ENCODE measurements around the gene KIF1A.

The KIF1A gene

GRCh38 chr2:240794178-240794721 lies 25.8 kb downstream of the KIF1A start:
- no peak overlapping the region for H3K27ac Mint-ChIP-seq
- H3K36me3 Mint-ChIP-seq (ENCODE audit: low read depth) = no peaks in the 10 kb centered on the region
- intact Hi-C loops (cut with micrococcal nuclease) = no loop called here
- no peaks in the 10 kb centered on the region for H3K4me1 Mint-ChIP-seq (ENCODE audit: low read depth)
- peaks cover 4% of the 10 kb centered on the region for H3K27me3 Mint-ChIP-seq
- H3K4me3 Mint-ChIP-seq = no peak overlapping the region
- H3K9me3 Mint-ChIP-seq = no peaks in the 10 kb centered on the region

GRCh38 chr2:240793313-240794177 lies 26.5 kb downstream of the KIF1A start:
- Mint-ChIP-seq H3K27me3 (peaks cover 2% of the 10 kb centered on the region), H3K36me3 (ENCODE audit: low read depth) (no peaks in the 10 kb centered on the region), H3K4me1 (ENCODE audit: low read depth) (no peaks in the 10 kb centered on the region), H3K27ac (no peak overlapping the region), H3K4me3 (no peak overlapping the region), H3K9me3 (no peaks in the 10 kb centered on the region)
- intact Hi-C loops (cut with micrococcal nuclease) = no loop called here

GRCh38 chr2:240792629-240793312 lies 27.2 kb downstream of the KIF1A start:
- Mint-ChIP-seq H3K36me3 (ENCODE audit: low read depth) (no peaks in the 10 kb centered on the region), H3K27me3 (no peaks in the 10 kb centered on the region), H3K4me1 (ENCODE audit: low read depth) (no peaks in the 10 kb centered on the region), H3K4me3 (no peak overlapping the region), H3K27ac (no peak overlapping the region), H3K9me3 (no peaks in the 10 kb centered on the region)
- intact Hi-C loops (cut with micrococcal nuclease) = no loop called here

- intact Hi-C loops (cut with micrococcal nuclease) = no loop called here
- no peaks in the 10 kb centered on the region for H3K9me3 Mint-ChIP-seq
- H3K36me3 Mint-ChIP-seq (ENCODE audit: low read depth) = no peaks in the 10 kb centered on the region
- no peaks in the 10 kb centered on the region for H3K27me3 Mint-ChIP-seq
- H3K27ac Mint-ChIP-seq = no peak overlapping the region
- H3K4me3 Mint-ChIP-seq = no peak overlapping the region
- H3K4me1 Mint-ChIP-seq (ENCODE audit: low read depth) = no peaks in the 10 kb centered on the region
These were observed 28.0 kb downstream of the KIF1A start for GRCh38 chr2:240791821-240792628.

- Mint-ChIP-seq H3K4me1 (ENCODE audit: low read depth) (no peaks in the 10 kb centered on the region), H3K27ac (no peak overlapping the region), H3K9me3 (no peaks in the 10 kb centered on the region), H3K4me3 (no peak overlapping the region), H3K27me3 (no peaks in the 10 kb centered on the region), H3K36me3 (ENCODE audit: low read depth) (no peaks in the 10 kb centered on the region)
- intact Hi-C loops (cut with micrococcal nuclease) = no loop called here
These were observed 28.7 kb downstream of the KIF1A start for GRCh38 chr2:240791221-240791800.

GRCh38 chr2:240790370-240791220 lies 29.4 kb downstream of the KIF1A start:
- Mint-ChIP-seq H3K9me3 (no peaks in the 10 kb centered on the region), H3K27ac (no peak overlapping the region), H3K36me3 (ENCODE audit: low read depth) (no peaks in the 10 kb centered on the region), H3K4me3 (no peak overlapping the region), H3K4me1 (ENCODE audit: low read depth) (no peaks in the 10 kb centered on the region), H3K27me3 (no peaks in the 10 kb centered on the region)
- intact Hi-C loops (cut with micrococcal nuclease) = no loop called here

GRCh38 chr2:240789501-240790369 lies 30.3 kb downstream of the KIF1A start:
- Mint-ChIP-seq H3K27me3 (no peaks in the 10 kb centered on the region), H3K4me3 (no peak overlapping the region), H3K36me3 (ENCODE audit: low read depth) (no peaks in the 10 kb centered on the region), H3K27ac (no peak overlapping the region), H3K4me1 (ENCODE audit: low read depth) (no peaks in the 10 kb centered on the region), H3K9me3 (no peaks in the 10 kb centered on the region)
- intact Hi-C loops (cut with micrococcal nuclease) = no loop called here

GRCh38 chr2:240789051-240789453 lies 31.0 kb downstream of the KIF1A start:
- intact Hi-C loops (cut with micrococcal nuclease) = no loop called here
- Mint-ChIP-seq H3K9me3 (no peaks in the 10 kb centered on the region), H3K4me1 (ENCODE audit: low read depth) (no peaks in the 10 kb centered on the region), H3K36me3 (ENCODE audit: low read depth) (no peaks in the 10 kb centered on the region), H3K4me3 (no peak overlapping the region), H3K27ac (no peak overlapping the region), H3K27me3 (no peaks in the 10 kb centered on the region)

- intact Hi-C loops (cut with micrococcal nuclease) = no loop called here
- no peak overlapping the region for H3K4me3 Mint-ChIP-seq
- no peaks in the 10 kb centered on the region for H3K36me3 Mint-ChIP-seq (ENCODE audit: low read depth)
- H3K9me3 Mint-ChIP-seq = no peaks in the 10 kb centered on the region
- H3K27me3 Mint-ChIP-seq = no peaks in the 10 kb centered on the region
- H3K4me1 Mint-ChIP-seq (ENCODE audit: low read depth) = no peaks in the 10 kb centered on the region
- no peak overlapping the region for H3K27ac Mint-ChIP-seq
These were observed 31.5 kb downstream of the KIF1A start for GRCh38 chr2:240788482-240788881.

GRCh38 chr2:240787521-240788472 lies 32.2 kb downstream of the KIF1A start:
- H3K4me3 Mint-ChIP-seq = no peak overlapping the region
- H3K36me3 Mint-ChIP-seq (ENCODE audit: low read depth) = no peaks in the 10 kb centered on the region
- no peaks in the 10 kb centered on the region for H3K4me1 Mint-ChIP-seq (ENCODE audit: low read depth)
- intact Hi-C loops (cut with micrococcal nuclease) = no loop called here
- no peaks in the 10 kb centered on the region for H3K9me3 Mint-ChIP-seq
- no peaks in the 10 kb centered on the region for H3K27me3 Mint-ChIP-seq
- H3K27ac Mint-ChIP-seq = no peak overlapping the region

- H3K4me1 Mint-ChIP-seq (ENCODE audit: low read depth) = no peaks in the 10 kb centered on the region
- H3K36me3 Mint-ChIP-seq (ENCODE audit: low read depth) = no peaks in the 10 kb centered on the region
- H3K27ac Mint-ChIP-seq = no peak overlapping the region
- H3K9me3 Mint-ChIP-seq = no peaks in the 10 kb centered on the region
- H3K4me3 Mint-ChIP-seq = no peak overlapping the region
- no peaks in the 10 kb centered on the region for H3K27me3 Mint-ChIP-seq
- intact Hi-C loops (cut with micrococcal nuclease) = no loop called here
These were observed 33.1 kb downstream of the KIF1A start for GRCh38 chr2:240786871-240787311.
